ENCODE results near the gene CXXC4. TPM values are rescaled to one million over a fixed set of nuclear protein-coding genes. Genes with fewer than 3 reads are reported as not detected.

Gene CXXC4
- 3.6 TPM for polyA plus RNA-seq (2013, experiment 1 of 2)
- 3.4 TPM for polyA plus RNA-seq (2013, experiment 2 of 2)

DNA sequence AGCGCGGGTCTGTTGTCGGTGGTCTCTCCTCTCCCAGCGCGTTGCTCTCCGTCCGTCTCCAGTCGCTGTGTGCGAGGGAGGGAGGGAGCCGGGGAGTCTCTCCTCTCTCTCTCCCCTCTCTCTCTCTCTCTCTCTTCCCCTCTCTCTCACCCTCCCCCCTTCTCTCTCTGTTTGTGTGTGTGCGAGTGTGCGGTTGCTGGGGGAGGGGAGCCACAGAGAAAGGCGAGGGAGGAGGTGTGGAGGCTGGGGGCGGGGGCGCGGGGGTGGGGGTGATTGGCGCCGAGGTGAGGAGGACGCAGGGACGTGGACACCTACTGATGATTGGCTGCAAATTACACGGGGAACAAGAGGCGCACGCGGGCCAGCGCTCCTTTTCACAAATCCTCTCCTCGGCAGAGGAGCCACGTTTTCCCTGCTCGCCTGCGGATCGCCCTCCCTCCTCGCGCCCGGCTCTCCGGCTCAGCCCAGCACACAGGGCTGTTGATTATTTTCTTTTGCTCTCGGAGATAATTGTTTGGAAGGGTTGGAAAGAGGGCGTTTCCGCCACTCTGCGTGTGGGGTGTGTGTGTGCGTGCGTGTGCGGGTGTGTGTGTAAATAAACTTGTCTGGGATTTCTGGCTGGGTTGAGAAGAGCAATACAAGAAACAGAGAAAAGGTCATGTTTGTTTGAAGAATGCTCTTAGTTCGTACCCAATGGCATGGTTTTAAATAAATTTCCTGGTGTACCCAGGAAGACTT lies at the start of gene CXXC4:
CXXC4 (minus strand) TSS at position 73 of the 738 bp plus-strand sequence. CDS start 3,092 bp downstream, outside the sequence.
- H3K36me3 ChIP-seq (ENCODE audit: control insufficient read depth, insufficient read depth, low read length): no peaks in the 10 kb centered on the region
- no peaks in the 10 kb centered on the region for H3K9me3 ChIP-seq (ENCODE audit: control insufficient read depth, low read length)
- H3K27ac ChIP-seq (ENCODE audit: low read depth, low read length, severe bottlenecking): peak within 1 kb of the TSS; percentile 75
- 0 to 7% methylated on average over 3 to 14 of the region's 42 CpGs for WGBS, 2 experiments (ENCODE audit: insufficient coverage in 2 of 2)
- peak within 1 kb of the TSS; percentile 54 for H3K4me3 ChIP-seq (ENCODE audit: extremely low read depth, insufficient read depth, low read length, poor library complexity, severe bottlenecking)
- H3K4me1 ChIP-seq (ENCODE audit: control insufficient read depth, insufficient read depth, low read length, poor library complexity, severe bottlenecking): peaks cover 23% of the 10 kb centered on the region

DNA sequence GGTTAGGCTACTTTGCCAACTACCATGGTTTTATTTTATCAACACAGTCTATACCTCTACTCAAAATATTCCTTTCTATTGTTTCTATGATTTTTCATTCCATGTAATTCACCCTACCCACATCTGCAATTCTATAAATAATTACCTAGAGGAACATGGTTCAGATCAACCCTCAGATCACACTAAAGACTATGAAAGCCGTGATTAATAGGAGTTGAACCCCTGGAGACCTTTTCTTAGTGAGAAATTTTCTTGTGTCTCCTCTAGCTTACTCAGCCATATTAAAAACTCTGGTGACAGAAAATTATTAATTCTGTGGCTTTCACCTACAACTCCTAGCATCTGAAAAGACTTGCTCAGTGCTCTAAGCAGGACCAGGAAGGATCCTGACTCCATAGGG lies 38.5 kb upstream of the CXXC4 start:
- no peak overlapping the region for H3K27ac ChIP-seq (ENCODE audit: low read depth, low read length, severe bottlenecking)
- no peaks in the 10 kb centered on the region for H3K36me3 ChIP-seq (ENCODE audit: control insufficient read depth, insufficient read depth, low read length)
- WGBS, 2 experiments (ENCODE audit: insufficient coverage in 2 of 2): no CpG with 5 or more reads among the region's 1 CpG
- H3K9me3 ChIP-seq (ENCODE audit: control insufficient read depth, low read length): no peaks in the 10 kb centered on the region
- H3K4me1 ChIP-seq (ENCODE audit: control insufficient read depth, insufficient read depth, low read length, poor library complexity, severe bottlenecking): no peaks in the 10 kb centered on the region
- no peak overlapping the region for H3K4me3 ChIP-seq (ENCODE audit: extremely low read depth, insufficient read depth, low read length, poor library complexity, severe bottlenecking)

DNA sequence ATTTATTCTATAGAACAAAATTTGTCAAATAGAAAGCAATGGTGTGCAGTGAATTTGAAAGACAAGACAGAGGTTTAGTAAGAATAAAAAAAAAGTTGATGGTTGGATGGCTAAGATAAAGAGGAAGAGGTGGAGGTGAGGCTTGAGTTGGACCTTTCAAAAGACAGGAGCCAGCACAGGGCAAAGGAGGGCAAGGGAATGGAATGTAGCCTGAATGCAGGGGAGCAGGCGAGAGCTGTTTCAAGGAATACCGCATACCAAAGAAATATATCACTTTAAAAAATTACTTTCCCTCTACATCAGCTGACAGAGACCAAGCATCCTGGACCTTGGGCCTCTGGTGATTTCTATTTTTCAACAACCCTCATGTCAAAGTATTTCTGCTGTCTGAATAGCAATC lies 38.0 kb upstream of the CXXC4 start:
- Histone ChIP-seq H3K27ac (ENCODE audit: low read depth, low read length, severe bottlenecking) (no peak overlapping the region), H3K9me3 (ENCODE audit: control insufficient read depth, low read length) (no peaks in the 10 kb centered on the region), H3K4me3 (ENCODE audit: extremely low read depth, insufficient read depth, low read length, poor library complexity, severe bottlenecking) (no peak overlapping the region), H3K36me3 (ENCODE audit: control insufficient read depth, insufficient read depth, low read length) (no peaks in the 10 kb centered on the region), H3K4me1 (ENCODE audit: control insufficient read depth, insufficient read depth, low read length, poor library complexity, severe bottlenecking) (no peaks in the 10 kb centered on the region)
- 67% methylated on average over 1 of the region's 2 CpGs; no CpG with 5 or more reads in 1 of the 2 experiments for WGBS, 2 experiments (ENCODE audit: insufficient coverage in 2 of 2)

DNA sequence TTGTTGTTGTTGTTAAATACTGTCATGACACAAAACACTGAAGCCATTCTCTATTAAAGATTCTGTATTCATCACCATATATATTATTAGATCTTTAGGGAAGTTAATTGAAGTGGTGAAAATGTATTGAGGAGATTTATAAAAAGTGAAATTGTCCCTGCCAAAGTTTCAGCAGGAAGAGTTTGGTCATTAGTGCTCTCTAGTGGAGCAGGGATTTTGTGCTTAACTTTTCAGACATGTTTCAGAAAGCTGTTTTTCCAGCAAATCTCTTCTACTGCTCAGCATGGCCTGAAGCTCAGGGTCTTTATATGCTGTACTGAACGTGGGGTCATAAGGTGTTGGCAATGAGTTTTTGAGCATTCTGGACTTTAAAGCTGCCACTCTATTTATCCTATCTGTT lies 36.7 kb upstream of the CXXC4 start:
- Histone ChIP-seq H3K36me3 (ENCODE audit: control insufficient read depth, insufficient read depth, low read length) (no peaks in the 10 kb centered on the region), H3K27ac (ENCODE audit: low read depth, low read length, severe bottlenecking) (no peak overlapping the region), H3K9me3 (ENCODE audit: control insufficient read depth, low read length) (no peaks in the 10 kb centered on the region), H3K4me3 (ENCODE audit: extremely low read depth, insufficient read depth, low read length, poor library complexity, severe bottlenecking) (no peak overlapping the region), H3K4me1 (ENCODE audit: control insufficient read depth, insufficient read depth, low read length, poor library complexity, severe bottlenecking) (no peaks in the 10 kb centered on the region)
- WGBS, 2 experiments (ENCODE audit: insufficient coverage in 2 of 2): no CpG with 5 or more reads among the region's 1 CpG

DNA sequence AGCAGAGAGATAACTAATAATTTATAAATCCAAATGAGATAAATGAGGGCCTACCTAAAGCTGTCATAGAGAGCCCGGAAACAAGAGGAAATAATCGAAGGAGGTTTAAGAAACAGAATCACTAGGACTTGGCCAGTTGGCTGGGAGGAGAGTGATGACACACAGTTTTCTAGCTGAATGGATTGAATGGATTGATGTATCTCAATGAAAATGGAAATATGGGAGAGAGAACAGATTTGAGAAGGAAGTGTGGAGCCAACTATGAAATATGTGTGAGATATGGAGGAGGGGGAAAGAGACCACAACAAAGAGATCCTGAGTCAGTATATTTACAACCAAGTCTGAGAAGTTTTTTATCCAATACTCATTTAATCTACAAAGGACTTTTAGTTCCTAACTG lies 35.7 kb upstream of the CXXC4 start:
- no peaks in the 10 kb centered on the region for H3K4me1 ChIP-seq (ENCODE audit: control insufficient read depth, insufficient read depth, low read length, poor library complexity, severe bottlenecking)
- 89 to 92% methylated on average over 2 of the region's 2 CpGs for WGBS, 2 experiments (ENCODE audit: insufficient coverage in 2 of 2)

DNA sequence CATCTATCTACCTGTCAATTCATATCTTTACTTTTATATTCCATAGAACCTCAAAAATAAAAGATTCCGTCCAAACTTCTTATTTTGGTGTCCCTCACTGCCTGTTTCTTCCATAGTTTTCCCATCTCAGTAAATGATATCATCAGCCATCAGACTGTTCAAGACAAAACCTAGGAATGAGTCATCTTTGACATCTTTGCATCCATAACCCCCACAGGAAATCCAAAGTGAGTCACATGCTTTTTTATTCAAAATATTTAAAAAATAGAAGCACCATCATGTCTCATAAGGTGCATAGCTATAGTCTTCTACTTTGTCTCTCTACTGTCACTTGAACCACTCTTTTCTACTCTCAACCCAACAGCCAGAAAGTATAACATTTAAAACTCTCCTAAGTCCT lies 29.9 kb upstream of the CXXC4 start:
- Histone ChIP-seq H3K4me1 (ENCODE audit: control insufficient read depth, insufficient read depth, low read length, poor library complexity, severe bottlenecking) (peaks cover 11% of the 10 kb centered on the region), H3K27ac (ENCODE audit: low read depth, low read length, severe bottlenecking) (no peak overlapping the region), H3K9me3 (ENCODE audit: control insufficient read depth, low read length) (no peaks in the 10 kb centered on the region), H3K36me3 (ENCODE audit: control insufficient read depth, insufficient read depth, low read length) (no peaks in the 10 kb centered on the region), H3K4me3 (ENCODE audit: extremely low read depth, insufficient read depth, low read length, poor library complexity, severe bottlenecking) (no peak overlapping the region)
- 67 to 91% methylated on average over 1 of the region's 1 CpG for WGBS, 2 experiments (ENCODE audit: insufficient coverage in 2 of 2)

More for the DNA sequence above, 35.7 kb upstream of the CXXC4 start:
- H3K36me3 ChIP-seq (ENCODE audit: control insufficient read depth, insufficient read depth, low read length): no peaks in the 10 kb centered on the region
- H3K9me3 ChIP-seq (ENCODE audit: control insufficient read depth, low read length): no peaks in the 10 kb centered on the region
- H3K27ac ChIP-seq (ENCODE audit: low read depth, low read length, severe bottlenecking): no peak overlapping the region
- no peak overlapping the region for H3K4me3 ChIP-seq (ENCODE audit: extremely low read depth, insufficient read depth, low read length, poor library complexity, severe bottlenecking)

DNA sequence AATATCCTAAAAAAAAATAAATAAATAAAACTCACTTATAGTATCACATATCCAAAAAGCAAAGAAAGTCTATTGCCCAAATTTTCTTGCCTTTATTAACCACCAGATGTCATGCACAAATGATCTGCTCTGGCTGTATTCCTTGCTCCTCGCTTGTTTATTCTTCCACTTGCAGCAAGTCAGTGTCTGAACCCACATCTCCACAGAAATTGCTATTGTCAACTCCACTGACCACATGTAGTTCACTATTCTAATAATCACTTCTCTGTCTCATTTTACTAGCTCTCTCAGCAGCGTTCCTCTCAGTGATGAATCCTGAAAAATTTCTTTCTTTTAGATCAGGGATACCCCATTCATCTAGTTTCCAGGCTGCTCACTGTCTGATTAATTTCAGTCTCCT lies 29.3 kb upstream of the CXXC4 start:
- WGBS, 2 experiments (ENCODE audit: insufficient coverage in 2 of 2): 56 to 60% methylated on average over 2 of the region's 2 CpGs
- H3K9me3 ChIP-seq (ENCODE audit: control insufficient read depth, low read length): no peaks in the 10 kb centered on the region
- H3K4me3 ChIP-seq (ENCODE audit: extremely low read depth, insufficient read depth, low read length, poor library complexity, severe bottlenecking): no peak overlapping the region
- H3K27ac ChIP-seq (ENCODE audit: low read depth, low read length, severe bottlenecking): no peak overlapping the region
- peaks cover 11% of the 10 kb centered on the region for H3K4me1 ChIP-seq (ENCODE audit: control insufficient read depth, insufficient read depth, low read length, poor library complexity, severe bottlenecking)
- no peaks in the 10 kb centered on the region for H3K36me3 ChIP-seq (ENCODE audit: control insufficient read depth, insufficient read depth, low read length)

DNA sequence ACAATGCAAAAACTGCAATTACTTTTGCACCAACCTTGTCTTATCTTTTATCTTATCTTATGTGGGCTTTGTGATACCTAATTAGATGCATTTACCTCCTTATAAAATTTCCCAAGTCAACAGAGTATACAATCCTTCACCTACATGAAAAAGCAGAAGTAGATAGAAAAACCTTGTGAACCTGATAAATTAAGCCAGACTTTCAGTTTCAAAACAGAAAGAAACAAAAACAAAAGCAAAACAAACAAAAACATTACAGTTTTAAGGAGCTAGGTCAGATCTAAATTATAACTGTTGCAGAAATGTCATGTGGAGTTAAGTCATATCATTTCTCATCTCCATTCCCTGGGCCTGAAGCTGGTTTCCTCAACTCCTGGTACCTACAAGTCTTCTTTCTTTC lies 24.9 kb upstream of the CXXC4 start:
- H3K27ac ChIP-seq (ENCODE audit: low read depth, low read length, severe bottlenecking): no peak overlapping the region
- H3K4me1 ChIP-seq (ENCODE audit: control insufficient read depth, insufficient read depth, low read length, poor library complexity, severe bottlenecking): peaks cover 5% of the 10 kb centered on the region
- no peaks in the 10 kb centered on the region for H3K9me3 ChIP-seq (ENCODE audit: control insufficient read depth, low read length)
- no peak overlapping the region for H3K4me3 ChIP-seq (ENCODE audit: extremely low read depth, insufficient read depth, low read length, poor library complexity, severe bottlenecking)
- H3K36me3 ChIP-seq (ENCODE audit: control insufficient read depth, insufficient read depth, low read length): no peaks in the 10 kb centered on the region

DNA sequence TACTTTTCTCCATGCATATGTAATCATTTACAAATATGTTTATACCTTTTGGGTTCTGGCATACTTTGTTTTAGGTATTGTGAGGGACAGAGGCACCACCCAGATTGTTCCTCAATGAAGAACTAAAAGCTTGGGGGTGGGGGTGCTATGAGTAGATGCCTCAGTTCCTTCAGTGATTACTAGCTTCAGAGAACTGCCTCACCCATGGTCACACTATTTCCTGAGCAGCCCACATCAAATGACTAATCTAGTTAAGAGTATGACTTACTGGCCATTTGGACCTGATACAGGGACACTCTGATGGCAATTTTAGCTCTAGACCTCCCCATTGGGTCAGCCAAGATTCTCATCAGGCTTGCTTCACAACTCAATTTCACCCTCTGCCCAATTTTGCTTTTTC lies 22.2 kb upstream of the CXXC4 start:
- H3K4me1 ChIP-seq (ENCODE audit: control insufficient read depth, insufficient read depth, low read length, poor library complexity, severe bottlenecking): no peaks in the 10 kb centered on the region
- no peak overlapping the region for H3K4me3 ChIP-seq (ENCODE audit: extremely low read depth, insufficient read depth, low read length, poor library complexity, severe bottlenecking)
- H3K27ac ChIP-seq (ENCODE audit: low read depth, low read length, severe bottlenecking): no peak overlapping the region
- H3K9me3 ChIP-seq (ENCODE audit: control insufficient read depth, low read length): no peaks in the 10 kb centered on the region
- H3K36me3 ChIP-seq (ENCODE audit: control insufficient read depth, insufficient read depth, low read length): no peaks in the 10 kb centered on the region

DNA sequence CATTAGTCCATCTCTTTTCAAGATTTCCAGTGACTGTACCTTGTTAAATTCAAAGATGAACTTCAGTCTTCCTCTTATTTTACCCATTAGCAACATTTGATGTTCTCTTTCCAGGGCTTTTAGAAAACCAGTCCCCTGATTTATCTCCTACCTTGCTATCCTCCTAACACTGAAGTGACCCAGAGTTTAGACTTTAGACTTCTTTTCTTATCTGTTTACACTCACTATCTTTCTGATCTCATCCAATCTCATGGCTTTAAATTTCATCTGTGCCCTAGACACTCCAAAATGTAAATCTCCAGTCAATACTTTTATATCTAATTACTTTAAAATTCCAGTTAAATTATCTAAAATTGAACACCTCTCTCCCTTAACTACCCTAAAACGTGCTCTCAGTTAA lies 13.5 kb upstream of the CXXC4 start:
- WGBS, 2 experiments (ENCODE audit: insufficient coverage in 2 of 2): 80% methylated on average over 1 of the region's 1 CpG; no CpG with 5 or more reads in 1 of the 2 experiments
- no peak overlapping the region for H3K27ac ChIP-seq (ENCODE audit: low read depth, low read length, severe bottlenecking)
- no peaks in the 10 kb centered on the region for H3K36me3 ChIP-seq (ENCODE audit: control insufficient read depth, insufficient read depth, low read length)
- H3K9me3 ChIP-seq (ENCODE audit: control insufficient read depth, low read length): no peaks in the 10 kb centered on the region
- no peak overlapping the region for H3K4me3 ChIP-seq (ENCODE audit: extremely low read depth, insufficient read depth, low read length, poor library complexity, severe bottlenecking)
- H3K4me1 ChIP-seq (ENCODE audit: control insufficient read depth, insufficient read depth, low read length, poor library complexity, severe bottlenecking): no peaks in the 10 kb centered on the region

DNA sequence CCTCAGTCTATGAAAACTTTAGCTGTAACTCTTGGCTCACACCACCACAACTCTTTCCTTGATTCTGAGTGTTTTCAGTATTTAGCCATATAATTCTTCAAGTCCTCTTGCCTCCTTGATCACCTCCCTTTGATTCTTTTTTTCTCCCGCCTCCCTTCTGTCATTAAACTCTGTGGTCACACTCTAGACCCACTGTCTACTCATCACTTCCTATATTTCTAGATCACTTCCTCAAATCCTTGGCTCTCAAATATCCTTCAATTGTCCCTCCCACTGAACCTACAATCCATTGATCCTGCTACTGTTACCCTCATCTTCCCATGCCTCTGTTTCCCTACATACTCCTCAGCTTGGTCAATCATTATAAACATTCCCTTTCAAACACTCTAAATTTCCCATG lies 12.4 kb upstream of the CXXC4 start:
- no peaks in the 10 kb centered on the region for H3K4me1 ChIP-seq (ENCODE audit: control insufficient read depth, insufficient read depth, low read length, poor library complexity, severe bottlenecking)
- no peaks in the 10 kb centered on the region for H3K9me3 ChIP-seq (ENCODE audit: control insufficient read depth, low read length)
- whole genome bisulfite sequencing, 2 experiments (ENCODE audit: insufficient coverage in 2 of 2): 0% methylated on average over 1 of the region's 1 CpG
- no peaks in the 10 kb centered on the region for H3K36me3 ChIP-seq (ENCODE audit: control insufficient read depth, insufficient read depth, low read length)
- no peak overlapping the region for H3K27ac ChIP-seq (ENCODE audit: low read depth, low read length, severe bottlenecking)
- H3K4me3 ChIP-seq (ENCODE audit: extremely low read depth, insufficient read depth, low read length, poor library complexity, severe bottlenecking): no peak overlapping the region
